ENCODE measurements around the gene SCN9A. TPM values are rescaled to one million over a fixed set of nuclear protein-coding genes. Genes with fewer than 3 reads are reported as not detected.
"Not testable (repeated sequence)": the region's sequence is repeated elsewhere in the genome, so short reads cannot be mapped to it uniquely, and the experiment has no call there.

Gene SCN9A
- total and polyA plus RNA-seq, 9 of the 15 experiments (the other 6 are each of a cell fraction or from before 2014, with no cell fraction given) = 1.4 to 22.8 (median 7.1) TPM

DNA sequence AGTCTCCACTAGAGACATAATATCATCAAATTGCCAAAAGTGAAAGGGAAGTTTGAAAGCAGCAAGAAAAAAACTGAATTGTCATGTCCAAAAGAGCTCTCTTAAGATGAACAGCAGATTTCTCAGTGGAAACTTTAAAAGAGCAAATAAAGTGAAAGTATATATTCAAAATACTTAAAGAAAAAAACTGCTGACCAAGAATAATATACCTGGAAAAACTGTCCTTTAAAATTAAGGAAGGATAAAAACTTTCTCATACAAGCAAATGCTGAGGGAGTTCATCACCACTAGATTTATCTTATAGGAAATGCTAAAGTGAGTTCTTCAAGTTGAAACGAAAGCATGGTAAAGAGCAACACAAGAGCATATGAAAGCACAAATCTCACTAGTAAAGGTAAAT lies 164.7 kb downstream of the SCN9A start:
- TF ChIP-seq MAFF (IDR thresholded peaks at IDR 0.05; ENCODE audit: low read length) (peak; percentile 20; the same call in 1 of the 2 replicates), MAFG (tag; conservative IDR thresholded peaks at IDR 0.05) (peak; percentile 22), ZNF830 (CRISPR knock-in tag; IDR thresholded peaks at IDR 0.05) (no peak), ZNF316 (IDR thresholded peaks at IDR 0.05) (peak; percentile 89), NFE2L1 (tag; IDR thresholded peaks at IDR 0.05; ENCODE audit: borderline replicate concordance, low read depth) (no peak), C11orf30 (IDR thresholded peaks at IDR 0.05; ENCODE audit: low read depth) (peak; percentile 62)
- in situ Hi-C loops (cut with MboI) = no loop called here
- Histone ChIP-seq H3K27ac (ENCODE audit: extremely low read depth, low read depth, low read length) (no peak overlapping the region), H3K9ac (ENCODE audit: insufficient read depth in 1 of 2, low read depth in 2 of 2, low read length in 2 of 2) (no peak overlapping the region), H3K4me3 (no peak overlapping the region), H3K36me3 (ENCODE audit: control insufficient read depth, insufficient read depth, low read length) (no peaks in the 10 kb centered on the region), H3K4me1 (replicated peaks in 1 of 2; ENCODE audit: control insufficient read depth in 2 of 2, insufficient read depth in 2 of 2, low read length in 2 of 2) (no peaks in the 10 kb centered on the region), H3K79me2 (ENCODE audit: control insufficient read depth, insufficient read depth, low read length) (no peaks in the 10 kb centered on the region), H3K9me3 (replicated peaks; ENCODE audit: control insufficient read depth, insufficient read depth, low read depth, low read length) (no peaks in the 10 kb centered on the region), H4K20me1 (replicated peaks; ENCODE audit: control insufficient read depth, insufficient read depth, low read length) (no peaks in the 10 kb centered on the region), H3K4me2 (ENCODE audit: insufficient read depth, low read length) (no peak overlapping the region), H3K27me3 (ENCODE audit: control insufficient read depth in 2 of 2, insufficient read depth in 2 of 2, low read length in 2 of 2) (no peaks in the 10 kb centered on the region), H3K9me1 (ENCODE audit: control insufficient read depth, insufficient read depth, low read length) (no peaks in the 10 kb centered on the region), H2AFZ (ENCODE audit: low read depth, low read length) (no peak overlapping the region)
- CTCF ChIA-PET (ENCODE audit: low intra/inter-chr PET ratio) = no interaction called here
- FAIRE-seq (no peak), ATAC-seq (no peak), DNase-seq (ENCODE audit: extremely low read depth in 1 of 4, low spot score in 3 of 4) (no peak)
- POLR2A ChIA-PET = no interaction called here
- WGBS (ENCODE audit: insufficient coverage, low coverage, missing lambda C conversion rate) = 6% methylated on average over 1 of the region's 1 CpG
- no TSS peak for BruUV-seq (replicated peaks)
- intact Hi-C loops (cut with micrococcal nuclease) = no loop called here

DNA sequence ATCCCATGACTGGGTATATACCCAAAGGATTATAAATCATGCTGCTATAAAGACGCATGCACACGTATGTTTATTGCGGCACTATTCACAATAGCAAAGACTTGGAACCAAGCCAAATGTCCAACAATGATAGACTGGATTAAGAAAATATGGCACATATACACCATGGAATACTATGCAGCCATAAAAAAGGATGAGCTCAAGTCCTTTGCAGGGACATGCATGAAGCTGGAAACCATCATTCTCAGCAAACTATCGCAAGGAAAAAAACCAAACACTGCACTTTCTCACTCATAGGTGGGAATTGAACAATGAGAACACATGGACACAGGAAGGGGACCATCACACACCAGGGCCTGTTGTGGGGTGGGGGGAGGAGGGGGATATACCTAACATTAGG lies 165.8 kb downstream of the SCN9A start:
- POLR2A ChIA-PET; H3K4me1 ChIP-seq (replicated peaks in 1 of 2; ENCODE audit: control insufficient read depth in 2 of 2, insufficient read depth in 2 of 2, low read length in 2 of 2); H3K4me3 ChIP-seq; DNase-seq (ENCODE audit: extremely low read depth in 1 of 4, low spot score in 3 of 4); in situ Hi-C loops (cut with MboI); FAIRE-seq; H3K27ac ChIP-seq (ENCODE audit: extremely low read depth, low read depth, low read length); H3K36me3 ChIP-seq (ENCODE audit: control insufficient read depth, insufficient read depth, low read length); intact Hi-C loops (cut with micrococcal nuclease); H4K20me1 ChIP-seq (replicated peaks; ENCODE audit: control insufficient read depth, insufficient read depth, low read length); H3K9ac ChIP-seq (ENCODE audit: insufficient read depth in 1 of 2, low read depth in 2 of 2, low read length in 2 of 2); H3K9me3 ChIP-seq (replicated peaks; ENCODE audit: control insufficient read depth, insufficient read depth, low read depth, low read length); H2AFZ ChIP-seq (ENCODE audit: low read depth, low read length); H3K4me2 ChIP-seq (ENCODE audit: insufficient read depth, low read length); H3K79me2 ChIP-seq (ENCODE audit: control insufficient read depth, insufficient read depth, low read length); CTCF ChIA-PET (ENCODE audit: low intra/inter-chr PET ratio); ATAC-seq; H3K9me1 ChIP-seq (ENCODE audit: control insufficient read depth, insufficient read depth, low read length); BruUV-seq (replicated peaks); H3K27me3 ChIP-seq (ENCODE audit: control insufficient read depth in 2 of 2, insufficient read depth in 2 of 2, low read length in 2 of 2): not testable (repeated sequence)
- 63% methylated on average over 4 of the region's 4 CpGs for WGBS (ENCODE audit: insufficient coverage, low coverage, missing lambda C conversion rate)
- TF ChIP-seq NFIC (IDR thresholded peaks at IDR 0.05) = peak; percentile 59
- TF ChIP-seq NFIX (CRISPR knock-in tag; IDR thresholded peaks at IDR 0.05; ENCODE audit: low read depth) = peak; percentile 16; the same call in 1 of the 2 replicates
- peak; percentile 69 for TF ChIP-seq ZNF146 (CRISPR knock-in tag; IDR thresholded peaks at IDR 0.05; ENCODE audit: unreplicated experiment)
